A549 (cell line): Measurements from ENCODE around the gene CEP63. TPM values are rescaled to one million over a fixed set of nuclear protein-coding genes. Genes with fewer than 3 reads are reported as not detected.

ENCODE experiments used
- ATAC-seq, 2 experiments: fragments of 200-7000 bp in 1 of 2; fragments of >200 bp in 1 of 2; cut with Nextera tagmentation in 1 of 2; cut with Tn5 transposase in 1 of 2; 3 replicates each; pipeline versions ENCODE4 v1.8.0 to v1.9.1; 2018 to 2020; ENCODE audit warnings: mild to moderate bottlenecking in 1 of 2, moderate library complexity in 1 of 2
- CTCF ChIA-PET: fragments of 300-600 bp; sonication (Branson Sonifier 250); formaldehyde crosslinking; extraction: SDS; loops from one replicate; lab custom pipeline; 2021; ENCODE audit warnings: antibody characterized with exemption, inconsistent platforms; lab: Yijun Ruan, JAX
- POLR2A ChIA-PET: fragments of 350-600 bp; formaldehyde crosslinking; extraction: SDS; loops from one replicate; lab custom pipeline; 2021; ENCODE audit warnings: antibody characterized with exemption, inconsistent platforms; lab: Yijun Ruan, JAX
- DNase-seq, 2 experiments: peaks; one replicate each; pipeline versions ENCODE4 v3.0.0 to v3.0.0-alpha.2; 2011 to 2016; ENCODE audit warnings: low read depth in 1 of 2, low spot score in 1 of 2
- FAIRE-seq: peaks from 2 replicates; lab custom pipeline; 2011; peaks lifted over from hg19 to GRCh38; lab: Jason Lieb, UNC
- H3K27ac ChIP-seq, 2 experiments: fragments of >200 bp; sonication (Bioruptor Twin); formaldehyde crosslinking; 3 replicates each; pipeline ENCODE4 v1.5.1; 2016 to 2017
- H3K4me1 ChIP-seq: fragments of >200 bp; sonication (Bioruptor Twin); formaldehyde crosslinking; 3 replicates; pipeline ENCODE4 v1.6.1; 2016
- H3K4me2 ChIP-seq: fragments of >200 bp; sonication (Bioruptor Twin); formaldehyde crosslinking; 3 replicates; pipeline ENCODE4 v1.6.1; 2016
- H3K4me3 ChIP-seq: fragments of >200 bp; sonication (Bioruptor Twin); formaldehyde crosslinking; 3 replicates; pipeline ENCODE4 v1.5.1; 2016
- H3K9me3 ChIP-seq: fragments of >200 bp; sonication (Bioruptor Twin); formaldehyde crosslinking; 3 replicates; pipeline ENCODE4 v1.6.1; 2016
- BCL3 ChIP-seq: fragments of >200 bp; sonication (Bioruptor Twin); formaldehyde crosslinking; IDR thresholded peaks from 3 replicates; pipeline ENCODE4 v1.6.1; 2016
- CBX2 ChIP-seq: fragments of 200-600 bp; sonication (generic); IDR thresholded peaks from 2 replicates; pipeline ENCODE4 v1.6.1; 2016; ENCODE audit warnings: low read depth, mild to moderate bottlenecking, borderline replicate concordance
- E2F6 ChIP-seq: IDR thresholded peaks from 2 replicates; pipeline ENCODE4 v1.6.1; 2012; ENCODE audit warnings: low read depth, borderline replicate concordance
- EHF ChIP-seq: fragments of 250-450 bp; sonication (Bioruptor Pico); IDR thresholded peaks from 2 replicates; pipeline ENCODE4 v1.5.0; 2020; ENCODE audit warnings: mild to moderate bottlenecking
- EP300 ChIP-seq, 2 experiments: fragments of >200 bp; sonication (Bioruptor Twin); formaldehyde crosslinking; IDR thresholded peaks; 2 replicates in 1 of 2; 3 replicates in 1 of 2; pipeline ENCODE4 v1.6.1; 2016 to 2017
- GATA3 ChIP-seq: IDR thresholded peaks from 2 replicates; pipeline ENCODE4 v1.6.1; 2012; ENCODE audit warnings: borderline replicate concordance
- HEYL ChIP-seq: fragments of 250-450 bp; sonication (Bioruptor Pico); IDR thresholded peaks from 2 replicates; pipeline ENCODE4 v1.8.0; 2021; ENCODE audit warnings: mild to moderate bottlenecking, moderate library complexity
- HOXA7 ChIP-seq: fragments of 250-450 bp; sonication (Bioruptor Pico); IDR thresholded peaks from 2 replicates; pipeline ENCODE4 v1.5.0; 2020; ENCODE audit warnings: mild to moderate bottlenecking, moderate library complexity
- KDM5A ChIP-seq: fragments of 200-600 bp; sonication (generic); IDR thresholded peaks from 2 replicates; pipeline ENCODE4 v1.6.1; 2016; ENCODE audit warnings: antibody characterized with exemption, mild to moderate bottlenecking
- MAFK ChIP-seq: fragments of 450-650 bp; IDR thresholded peaks from 2 replicates; pipeline ENCODE4 v1.6.1; 2014; ENCODE audit not compliant: partially characterized antibody
- MYC ChIP-seq: IDR thresholded peaks from 2 replicates; pipeline ENCODE4 v1.6.1; 2012; ENCODE audit warnings: mild to moderate bottlenecking, inconsistent platforms, low read length, improper control_type of control experiment, borderline replicate concordance
- NR3C1 ChIP-seq: fragments of >200 bp; sonication (Bioruptor Twin); formaldehyde crosslinking; IDR thresholded peaks from 3 replicates; pipeline ENCODE4 v1.6.1; 2017
- PHF8 ChIP-seq: fragments of 200-600 bp; sonication (generic); IDR thresholded peaks from 2 replicates; pipeline ENCODE4 v1.6.1; 2016; ENCODE audit warnings: low read depth, mild to moderate bottlenecking, antibody characterized with exemption, moderate library complexity, borderline replicate concordance
- POLR2A ChIP-seq: IDR thresholded peaks from 2 replicates; pipeline ENCODE4 v1.6.1; 2012; ENCODE audit warnings: mild to moderate bottlenecking, low read length
- REST ChIP-seq: fragments of 200-600 bp; sonication (generic); IDR thresholded peaks from 2 replicates; pipeline ENCODE4 v1.6.1; 2016; ENCODE audit warnings: antibody characterized with exemption, mild to moderate bottlenecking, moderate library complexity
- SMC3 ChIP-seq: fragments of >200 bp; sonication (Bioruptor Twin); formaldehyde crosslinking; IDR thresholded peaks from 3 replicates; pipeline ENCODE4 v1.6.1; 2018; ENCODE audit warnings: inconsistent platforms
- TP53 ChIP-seq: fragments of 250-450 bp; sonication (Bioruptor Pico); IDR thresholded peaks from 2 replicates; pipeline ENCODE4 v1.5.0; 2021; ENCODE audit warnings: mild to moderate bottlenecking, moderate library complexity
- USF2 ChIP-seq: fragments of 450-650 bp; IDR thresholded peaks from 2 replicates; pipeline ENCODE4 v1.6.1; 2014; ENCODE audit warnings: antibody characterized with exemption
- ZFP36 ChIP-seq: fragments of 450-650 bp; IDR thresholded peaks from 2 replicates; pipeline ENCODE4 v1.6.1; 2014; ENCODE audit warnings: borderline replicate concordance; ENCODE audit not compliant: partially characterized antibody
- ZNF302 ChIP-seq: fragments of 250-450 bp; sonication (Bioruptor Pico); IDR thresholded peaks from 2 replicates; pipeline ENCODE4 v1.9.0; 2021; ENCODE audit warnings: inconsistent platforms, mild to moderate bottlenecking, moderate library complexity
- WGBS: methylation state at CpG from one replicate; pipeline ENCODE4 v1.1.6; 2017; ENCODE audit errors: missing lambda C conversion rate; 5-methylcytosine and 5-hydroxymethylcytosine counted together
- polyA plus RNA-seq, 4 experiments: library from polyadenylated mRNA; depleted of rRNA in 3 of 4; stranded (reverse); fragments of >200 nt; fragmentation: RNase III in 1 of 4; extraction: RNeasy Plus Mini Kit Qiagen cat#74134 plus additional on column Dnase treatment in 1 of 4; gene quantifications; 2 replicates in 3 of 4; 3 replicates in 1 of 4; pipeline ENCODE4 v1.2.3, GENCODE V29; 2011 to 2017

The CEP63 gene
- polyA plus RNA-seq, 2 of the 4 experiments (the other 2 are of a cell fraction): 17.4 to 24.0 TPM

- DNase-seq (peak; percentile 12 to 21), ATAC-seq (peak; percentile 4 to 6; a peak in 3 of 6 replicates), FAIRE-seq (no peak)
- no peak for TF ChIP-seq EP300 (IDR thresholded peaks at IDR 0.05)
- no peak for TF ChIP-seq CBX2
- TF ChIP-seq USF2: peak; percentile 40; the same call in 1 of the 2 replicates
- CTCF ChIA-PET: interaction anchor here (0.8 to 22.3 kb wide), 5 partner anchors 12 to 554 kb away, joined by 3 to 438 read pairs (median 22); partner anchors contain the start of gene AMOTL2
- Histone ChIP-seq H3K4me2 (peak overlapping the region; percentile 94), H3K4me3 (peak overlapping the region; percentile 84), H3K4me1 (peaks cover 21% of the 10 kb centered on the region), H3K9me3 (no peaks in the 10 kb centered on the region), H3K27ac (peak overlapping the region; percentile 95 to 99)
- POLR2A ChIA-PET: interaction anchor here (0.6 to 1.4 kb wide), 3 partner anchors 58 to 124 kb away, joined by 3 to 5 read pairs (median 3); partner anchors contain the start of gene AMOTL2
- 3% methylated on average over 21 of the region's 24 CpGs for WGBS
These were observed 661 bp upstream of the CEP63 start for GRCh38 chr3:134485075-134485717.

GRCh38 chr3:134486577-134487041, 752 bp downstream of the CEP63 start:
- Histone ChIP-seq H3K9me3 (no peaks in the 10 kb centered on the region), H3K4me3 (peak overlapping the region; percentile 84), H3K27ac (peak overlapping the region; percentile 95 to 99), H3K4me2 (peak overlapping the region; percentile 95), H3K4me1 (peaks cover 21% of the 10 kb centered on the region)
- FAIRE-seq (no peak), DNase-seq (peak in 1 of 2 experiments; percentile 20), ATAC-seq (peak; percentile 40 to 55; a peak in 5 of 6 replicates)
- 3% methylated on average over 10 of the region's 17 CpGs for WGBS
- no peak for TF ChIP-seq GATA3
- TF ChIP-seq KDM5A: no peak
- no peak for TF ChIP-seq ZNF302 (CRISPR knock-in tag)
- TF ChIP-seq MAFK: no peak
- no peak for TF ChIP-seq USF2
- no peak for TF ChIP-seq SMC3
- no peak for TF ChIP-seq POLR2A
- no peak for TF ChIP-seq HEYL (CRISPR knock-in tag)
- TF ChIP-seq ZFP36: no peak
- no peak for TF ChIP-seq PHF8
- no peak for TF ChIP-seq TP53 (CRISPR knock-in tag)
- no peak for TF ChIP-seq NR3C1
- POLR2A ChIA-PET: interaction anchor here (0.7 to 1.4 kb wide), 3 partner anchors 13 to 174 kb away, joined by 3 to 5 read pairs (median 3); no protein-coding TSS in a partner anchor
- CTCF ChIA-PET: interaction anchor here (2.3 to 22.3 kb wide), 3 partner anchors 13 to 179 kb away, joined by 8 to 438 read pairs (median 240); partner anchors contain the start of gene AMOTL2

- POLR2A ChIA-PET: no interaction called here
These were observed 1.5 kb downstream of the CEP63 start for GRCh38 chr3:134487406-134487805.

More at GRCh38 chr3:134487406-134487805, 1.5 kb downstream of the CEP63 start:
- H3K4me3 ChIP-seq: peak overlapping the region; percentile 84; the same call in 2 of the 3 replicates
- H3K9me3 ChIP-seq: no peaks in the 10 kb centered on the region
- peaks cover 21% of the 10 kb centered on the region for H3K4me1 ChIP-seq
- no peak for DNase-seq
- CTCF ChIA-PET: interaction anchor here (1.3 to 22.3 kb wide), 3 partner anchors 14 to 275 kb away, joined by 6 to 438 read pairs (median 8); no protein-coding TSS in a partner anchor
- peak overlapping the region; percentile 95 for H3K4me2 ChIP-seq
- no peak for FAIRE-seq
- ATAC-seq: no peak
- no peak for TF ChIP-seq MYC
- TF ChIP-seq EHF (CRISPR knock-in tag): no peak
- TF ChIP-seq E2F6: no peak
- TF ChIP-seq BCL3: no peak
- no peak for TF ChIP-seq REST
- TF ChIP-seq HOXA7 (CRISPR knock-in tag): no peak
- 62% methylated on average over 5 of the region's 5 CpGs for whole genome bisulfite sequencing
- peak overlapping the region; percentile 95 to 99; a peak in 4 of 6 replicates for H3K27ac ChIP-seq
